Central memory CD4-positive, alpha-beta T cell (primary cell): ENCODE measurements around the gene PANK4.

Experiments
- DNase-seq: peaks from one replicate; pipeline ENCODE4 v3.0.0; 2022

Gene PANK4

GRCh38 chr1:2494323-2494693 lies 32.1 kb downstream of the PANK4 start:
- DNase-seq = no peak

GRCh38 chr1:2493691-2494322 lies 32.6 kb downstream of the PANK4 start:
- DNase-seq = no peak

DNA sequence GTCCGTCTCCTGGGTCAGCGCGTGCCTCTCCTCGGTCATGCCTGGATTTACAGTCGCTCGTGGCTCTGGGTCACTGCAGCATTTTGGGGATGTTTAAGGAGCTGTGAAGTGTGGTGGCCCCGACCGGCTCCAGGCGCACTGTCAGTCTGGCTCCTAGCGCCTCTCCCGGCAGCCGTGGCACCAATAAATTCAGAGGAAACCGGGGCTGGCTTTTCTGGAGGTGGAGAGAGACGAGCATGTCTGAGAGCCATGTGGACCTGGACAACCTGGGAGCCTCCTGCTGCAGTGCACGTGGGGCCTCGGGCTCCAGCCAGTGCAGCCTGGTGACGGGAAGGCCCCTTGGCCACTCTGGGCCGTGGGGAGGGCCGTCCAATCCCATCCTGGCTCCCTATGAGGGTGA lies 33.2 kb downstream of the PANK4 start:
- no peak for DNase-seq

GRCh38 chr1:2492091-2492490 lies 34.3 kb downstream of the PANK4 start:
- no peak for DNase-seq

DNA sequence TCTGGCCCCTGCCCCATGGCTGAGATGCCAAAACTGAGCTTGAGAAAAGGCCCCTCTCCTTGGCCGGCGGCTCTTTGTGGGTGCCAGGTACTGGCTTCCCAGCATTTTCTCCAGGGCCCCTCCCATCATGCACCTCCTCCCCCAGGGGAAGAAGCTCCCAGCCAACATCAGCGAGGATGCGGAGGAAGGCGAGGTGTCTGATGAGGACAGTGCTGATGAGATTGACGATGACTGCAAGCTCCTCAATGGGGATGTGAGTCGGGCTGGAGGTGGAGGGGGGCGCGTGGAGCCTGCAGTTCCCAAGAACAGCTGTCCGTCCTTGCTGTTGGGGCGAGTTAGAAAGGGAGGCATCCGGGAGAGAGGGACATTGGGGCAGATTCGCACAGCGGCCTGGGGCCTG lies 36.8 kb downstream of the PANK4 start:
- DNase-seq = no peak

DNA sequence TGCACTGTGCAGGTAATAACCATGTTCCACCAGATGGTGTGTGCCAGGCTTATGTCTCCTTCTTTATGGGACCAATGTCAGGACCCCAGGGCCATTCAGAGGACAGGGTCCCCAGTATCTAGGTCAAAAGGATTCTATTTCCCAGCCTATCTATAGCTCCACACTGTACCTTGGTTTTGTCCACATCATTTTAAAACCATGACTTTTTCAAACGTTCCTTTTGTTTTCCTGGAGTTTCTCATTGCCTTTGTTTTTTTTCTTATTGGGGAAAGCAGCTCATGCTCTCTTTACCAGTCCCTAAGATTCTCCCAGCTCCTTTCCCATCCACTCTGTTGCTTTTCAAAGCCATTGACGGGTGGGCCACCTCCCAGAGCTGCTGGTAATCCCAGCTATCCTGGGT lies 37.7 kb downstream of the PANK4 start:
- no peak for DNase-seq

DNA sequence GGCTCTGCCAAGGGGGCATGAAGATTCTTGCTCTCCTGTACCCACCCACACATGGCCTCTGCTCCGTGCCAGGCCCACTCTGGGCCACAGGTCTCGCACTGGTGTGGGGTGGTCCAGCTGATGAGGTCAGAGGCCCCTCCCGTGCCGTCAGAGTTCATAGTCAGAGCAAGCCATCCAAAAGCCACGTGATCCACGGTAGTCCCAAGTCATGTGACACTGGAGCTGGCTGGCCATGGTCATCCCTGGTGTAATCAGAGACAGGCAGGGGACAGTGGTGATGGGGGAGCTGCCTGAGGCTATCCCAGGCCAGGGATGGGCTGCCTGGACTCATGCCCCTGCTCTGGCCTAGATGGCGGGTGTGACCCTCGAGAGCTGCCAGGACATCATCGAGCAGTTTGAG lies 39.8 kb downstream of the PANK4 start:
- DNase-seq = no peak

GRCh38 chr1:2486041-2486440 lies 40.4 kb downstream of the PANK4 start:
- no peak for DNase-seq

DNA sequence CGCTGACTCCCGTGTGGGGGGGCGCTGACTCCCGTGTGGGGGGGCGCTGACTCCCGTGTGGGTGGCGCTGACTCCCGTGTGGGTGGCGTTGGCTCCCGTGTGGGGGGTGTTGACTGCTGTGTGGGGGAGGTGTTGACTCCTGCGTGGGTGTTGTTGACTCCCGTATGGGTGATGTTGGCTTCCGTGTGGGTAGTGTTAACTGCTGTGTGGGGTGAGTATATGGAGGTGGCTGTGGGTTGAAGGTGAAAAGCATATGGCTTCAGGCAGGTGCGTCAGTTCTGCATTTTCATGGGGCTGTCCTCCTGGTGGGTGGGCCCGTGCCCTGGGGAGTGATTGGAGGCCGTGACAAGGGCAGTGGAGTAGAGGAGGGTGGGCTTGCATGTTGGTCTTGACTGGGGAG lies 42.4 kb downstream of the PANK4 start:
- no peak for DNase-seq

- DNase-seq = no peak
Measured at GRCh38 chr1:2483026-2483425, 43.4 kb downstream of the PANK4 start.

- DNase-seq = no peak
Measured at GRCh38 chr1:2482588-2482987, 43.8 kb downstream of the PANK4 start.

DNA sequence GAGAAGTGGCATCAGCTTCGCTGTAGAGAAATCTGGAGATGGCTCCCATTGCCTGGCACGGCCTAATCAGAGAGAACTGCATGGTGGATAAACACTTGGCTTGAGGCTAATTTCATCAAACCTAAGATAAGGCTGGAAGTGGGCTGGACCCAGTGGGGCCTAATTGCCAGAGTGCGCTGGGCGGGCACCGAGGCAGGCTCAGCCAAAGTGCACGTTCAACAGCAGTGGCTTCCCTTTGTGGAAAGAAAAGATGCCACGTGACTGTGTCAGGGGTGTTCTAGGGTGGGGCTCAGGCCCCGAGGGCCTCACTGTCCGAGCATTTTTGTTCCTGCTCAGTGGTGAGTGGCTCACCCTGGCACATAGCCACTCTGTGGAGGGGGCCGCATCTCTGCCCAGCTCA lies 44.5 kb downstream of the PANK4 start:
- no peak for DNase-seq

DNA sequence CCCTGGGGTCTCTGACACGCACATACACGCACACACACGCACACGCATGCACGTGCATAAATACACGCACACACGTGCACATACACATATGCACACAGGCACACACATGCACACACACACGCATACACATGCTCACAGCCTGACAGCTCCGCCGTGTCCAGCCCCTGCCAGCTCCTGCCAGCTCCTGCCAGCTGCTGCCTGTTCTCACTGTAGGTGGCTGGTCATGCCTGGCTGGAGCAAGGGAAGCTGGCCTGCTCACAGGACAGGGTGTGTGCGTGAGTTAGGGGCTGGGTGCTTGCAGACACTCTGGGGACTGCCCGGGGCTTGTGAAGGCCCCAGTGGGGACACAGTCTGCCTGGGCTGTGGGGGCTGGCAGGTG lies 45.4 kb downstream of the PANK4 start:
- no peak for DNase-seq

DNA sequence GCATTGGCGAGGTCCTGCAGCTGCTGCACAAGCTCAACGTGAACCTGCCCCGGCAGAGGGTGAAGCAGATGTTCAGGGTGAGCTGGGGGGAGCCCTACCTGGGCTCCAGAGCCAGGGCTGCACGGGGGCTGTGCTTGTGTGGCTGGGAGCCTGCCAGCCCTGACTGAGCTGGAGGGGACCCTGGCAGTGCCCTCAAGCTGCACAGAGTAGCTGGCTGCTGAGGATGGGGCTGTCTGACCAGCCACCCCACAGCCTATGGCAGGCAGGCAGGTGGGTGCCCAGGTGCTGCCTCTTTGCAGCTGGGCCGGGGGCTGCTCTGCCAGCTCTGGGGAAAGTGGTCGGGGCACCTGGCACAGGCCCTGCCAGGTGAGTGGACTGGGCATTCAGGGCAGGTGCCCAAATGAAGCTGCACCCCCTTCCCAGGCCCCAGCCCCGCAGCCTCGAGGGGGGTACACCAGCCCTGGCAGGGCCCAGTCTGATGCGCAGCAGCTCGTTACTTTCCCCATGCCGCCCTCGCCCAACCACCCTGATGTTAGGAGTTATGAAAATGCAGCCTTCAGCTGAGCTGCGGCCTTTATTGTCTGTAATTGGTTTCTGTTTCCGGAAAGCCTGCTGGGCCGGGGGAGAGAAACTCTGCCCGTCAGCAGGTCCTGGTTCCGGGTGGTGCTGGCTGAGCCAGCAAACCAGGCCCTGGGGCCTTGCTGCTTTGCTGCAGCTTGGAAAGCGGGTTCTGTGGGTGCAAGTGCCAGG lies 46.0 kb downstream of the PANK4 start:
- DNase-seq = no peak

GRCh38 chr1:2479618-2480017 lies 46.8 kb downstream of the PANK4 start:
- DNase-seq = no peak

- no peak for DNase-seq
Measured at GRCh38 chr1:2479186-2479585, 47.2 kb downstream of the PANK4 start.

DNA sequence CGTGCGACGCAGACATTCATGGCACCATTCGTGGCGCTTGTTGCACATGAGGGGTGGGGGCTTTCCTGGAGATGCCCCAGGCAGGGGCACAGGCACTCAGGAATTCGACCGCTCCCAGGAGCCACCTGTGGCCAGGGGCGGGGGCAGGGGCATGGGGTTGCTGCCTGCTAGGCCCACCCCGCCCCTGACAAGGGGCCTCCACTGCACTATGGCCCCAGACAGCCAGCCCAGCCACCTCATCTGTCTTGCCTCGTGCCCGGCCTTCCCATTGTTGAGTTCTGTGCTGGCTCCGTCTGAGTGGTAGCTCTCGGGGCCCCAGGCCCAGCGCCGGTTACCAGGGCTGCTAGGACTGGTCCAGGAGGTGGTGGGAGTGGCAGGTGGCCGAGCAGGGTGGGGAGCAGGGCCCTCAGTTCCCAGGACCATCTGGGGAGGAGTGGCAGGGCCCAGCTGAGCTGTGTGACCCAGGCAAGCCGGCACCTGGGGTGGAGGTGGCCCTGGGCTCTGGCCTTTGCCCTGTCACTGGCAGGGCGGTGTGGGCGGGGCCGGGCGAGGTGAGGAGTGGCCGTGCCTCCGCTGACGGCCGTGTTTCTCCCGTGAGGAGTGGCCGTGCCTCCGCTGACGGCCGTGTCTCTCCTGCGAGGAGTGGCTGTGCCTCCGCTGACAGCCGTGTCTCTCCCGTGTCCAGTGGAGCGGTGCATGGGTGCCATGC lies 48.5 kb downstream of the PANK4 start:
- no peak for DNase-seq

DNA sequence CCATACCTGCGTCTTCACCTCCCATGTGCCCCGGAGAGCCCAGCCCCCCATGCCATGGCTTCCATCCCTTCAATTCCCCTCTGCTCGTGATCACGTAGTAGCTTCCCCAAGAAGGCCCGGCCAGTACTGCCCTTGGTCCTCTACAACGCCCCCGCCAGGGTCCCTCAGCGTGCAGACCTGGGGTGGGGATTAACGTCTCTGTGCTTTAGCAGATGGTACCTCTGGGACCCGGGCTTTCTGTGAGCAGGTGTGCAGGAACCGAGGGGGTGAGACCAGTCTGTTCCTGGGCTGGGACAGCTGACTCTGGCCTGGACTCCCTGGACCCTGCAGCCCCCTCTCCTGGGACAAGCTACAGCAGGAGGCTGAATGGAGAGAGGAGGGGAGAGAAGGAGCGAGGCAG lies 49.1 kb downstream of the PANK4 start:
- no peak for DNase-seq

GRCh38 chr1:2476061-2476999 lies 50.1 kb downstream of the PANK4 start, which contains the start of gene PLCH2:
Gene PLCH2 (plus strand): TSS chr1:2476289. CDS start chr1:2476589, 300 bp downstream.
- DNase-seq = no peak

DNA sequence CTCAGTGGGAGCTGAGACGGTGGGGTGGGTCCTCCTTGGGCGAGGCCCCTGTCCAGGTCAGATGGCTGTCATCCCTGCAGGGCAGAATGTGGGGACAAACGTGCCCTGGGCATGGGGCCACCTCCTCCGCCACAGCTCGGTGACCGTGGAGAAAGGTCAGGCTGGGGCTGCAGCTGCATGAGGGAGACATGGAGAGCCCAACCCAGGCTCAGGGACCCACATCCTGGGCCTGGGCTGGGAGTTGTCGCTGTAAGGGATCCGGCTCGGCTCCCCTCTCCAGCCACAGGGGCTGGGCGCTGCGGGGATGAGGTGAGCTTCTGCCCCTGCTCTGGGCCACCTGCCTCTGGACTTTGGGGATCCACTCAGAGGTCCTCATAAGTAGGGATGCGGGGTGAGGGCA lies 50.8 kb downstream of the PANK4 start:
- no peak for DNase-seq

GRCh38 chr1:2474933-2475371 lies 51.4 kb downstream of the PANK4 start:
- no peak for DNase-seq

GRCh38 chr1:2474104-2474844 lies 52.1 kb downstream of the PANK4 start:
- no peak for DNase-seq
